GM12878 (cell line): ENCODE measurements around the gene SPA17. TPM values are rescaled to one million over a fixed set of nuclear protein-coding genes. Genes with fewer than 3 reads are reported as not detected.

Source experiments
- ATAC-seq: fragments of 200-7000 bp; cut with Tn5 transposase; 3 replicates; pipeline ENCODE4 v1.9.1; 2020; ENCODE audit warnings: mild to moderate bottlenecking, moderate library complexity
- BruUV-seq: library from RNA; stranded (reverse); fragments of 400-500 nt; replicated peaks from 2 replicates; lab custom pipeline; 2021; lab: Mats Ljungman, UMichigan
- CTCF ChIA-PET: fragments of 300-600 bp; sonication (Branson Sonifier 250); formaldehyde crosslinking; extraction: SDS; loops from one replicate; lab custom pipeline; 2021; ENCODE audit warnings: inconsistent platforms; lab: Yijun Ruan, JAX
- POLR2A ChIA-PET: fragments of 350-600 bp; formaldehyde crosslinking; extraction: SDS; loops from one replicate; lab custom pipeline; 2021; ENCODE audit warnings: inconsistent platforms; lab: Charles Lee
- RAD21 ChIA-PET: fragments of 300-600 bp; sonication (Branson Sonifier 250); formaldehyde crosslinking; loops from one replicate; lab custom pipeline; 2023; ENCODE audit warnings: antibody characterized with exemption; ENCODE audit not compliant: unreplicated experiment; lab: Charles Lee
- SMC1A ChIA-PET: fragments of 300-600 bp; sonication (Branson Sonifier 250); formaldehyde crosslinking; loops from one replicate; lab custom pipeline; 2023; ENCODE audit not compliant: unreplicated experiment, uncharacterized antibody; lab: Charles Lee
- DNase-seq: peaks from one replicate; pipeline ENCODE4 v3.0.0-alpha.2; 2011; ENCODE audit warnings: low read depth, low spot score
- FAIRE-seq: peaks from 3 replicates; lab custom pipeline; 2011; peaks lifted over from hg19 to GRCh38; lab: Jason Lieb, UNC
- H2AFZ ChIP-seq: 2 replicates; pipeline ENCODE4 v1.6.0; 2011; ENCODE audit warnings: low read depth, low read length, control low read depth; ENCODE audit not compliant: control insufficient read depth
- H3K27ac ChIP-seq: 2 replicates; pipeline ENCODE4 v1.5.1; 2011; ENCODE audit warnings: control low read depth; ENCODE audit not compliant: control insufficient read depth, insufficient read depth
- H3K27me3 ChIP-seq, 2 experiments: replicated peaks in 1 of 2; 2 replicates each; pipeline versions ENCODE4 v1.6.0 to v1.6.1; 2011; ENCODE audit warnings: low read length in 1 of 2; ENCODE audit not compliant: control insufficient read depth in 2 of 2, insufficient read depth in 2 of 2
- H3K36me3 ChIP-seq, 2 experiments: 2 replicates each; pipeline ENCODE4 v1.5.1; 2011; ENCODE audit warnings: low read length in 1 of 2; ENCODE audit not compliant: control insufficient read depth in 2 of 2, insufficient read depth in 2 of 2
- H3K4me1 ChIP-seq: 2 replicates; pipeline ENCODE4 v1.6.1; 2011; ENCODE audit warnings: mild to moderate bottlenecking, low read length, moderate library complexity, mixed read lengths; ENCODE audit not compliant: control insufficient read depth, insufficient read depth
- H3K4me2 ChIP-seq: 2 replicates; pipeline ENCODE4 v1.6.0; 2011; ENCODE audit warnings: control low read depth; ENCODE audit not compliant: control insufficient read depth, insufficient read depth
- H3K4me3 ChIP-seq: fragments of 200-600 bp; sonication (generic); 2 replicates; pipeline ENCODE4 v1.5.1; 2016
- H3K79me2 ChIP-seq: 2 replicates; pipeline ENCODE4 v1.6.0; 2011; ENCODE audit warnings: low read length; ENCODE audit not compliant: control insufficient read depth, insufficient read depth
- H3K9ac ChIP-seq: 2 replicates; pipeline ENCODE4 v1.8.0; 2011; ENCODE audit warnings: low read length, control low read depth, mixed read lengths; ENCODE audit not compliant: control insufficient read depth, insufficient read depth
- H3K9me3 ChIP-seq: replicated peaks from 3 replicates; pipeline ENCODE4 v1.5.1; 2011; ENCODE audit warnings: mild to moderate bottlenecking, low read length; ENCODE audit not compliant: control insufficient read depth, insufficient read depth
- H4K20me1 ChIP-seq: 2 replicates; pipeline ENCODE4 v1.6.0; 2011; ENCODE audit not compliant: control insufficient read depth, insufficient read depth
- PBX3 ChIP-seq: IDR thresholded peaks from 2 replicates; pipeline ENCODE4 v1.6.1; 2011; ENCODE audit warnings: mild to moderate bottlenecking, low read depth, low read length, moderate library complexity; ENCODE audit not compliant: insufficient replicate concordance
- RELA ChIP-seq: fragments of 450-650 bp; IDR thresholded peaks from 2 replicates; pipeline ENCODE4 v1.8.0; 2014; ENCODE audit warnings: borderline replicate concordance; ENCODE audit not compliant: partially characterized antibody
- ZBTB4 ChIP-seq: fragments of 450-650 bp; formaldehyde crosslinking; IDR thresholded peaks from 2 replicates; pipeline ENCODE4 v1.4.0; 2022; ENCODE audit warnings: mild to moderate bottlenecking, moderate library complexity
- ZNF384 ChIP-seq: IDR thresholded peaks from 2 replicates; pipeline ENCODE4 v1.6.1; 2012; ENCODE audit warnings: low read depth, mild to moderate bottlenecking, low read length, improper control_type of control experiment, borderline replicate concordance
- in situ Hi-C: fragments of 300-500 bp; cut with MboI; formaldehyde crosslinking; loops from 9 replicates; pipeline ENCODE4 v1.14.3; 2018; ENCODE audit warnings: mixed read lengths
- intact Hi-C: fragments of 100-400 bp; cut with micrococcal nuclease; formaldehyde crosslinking; loops from one replicate; pipeline ENCODE4 v1.14.2; 2022; ENCODE audit not compliant: unreplicated experiment
- polyA plus RNA-seq, 11 experiments: library from polyadenylated mRNA; depleted of rRNA in 4 of 11; unstranded in 6 of 11; stranded (reverse) in 5 of 11; fragments of >200 nt; fragmentation: Nextera tagmentation in 4 of 11; fragmentation: Illumina TruSeq in 1 of 11; extraction: Ambion mirVana in 4 of 11; extraction: Trizol in 1 of 11; gene quantifications; 1 replicate in 1 of 11; 2 replicates in 10 of 11; pipeline versions ENCODE4 v1.2.1 to v1.2.3, GENCODE V29; 2011 to 2016; ENCODE audit warnings: inconsistent platforms in 2 of 11, missing spikeins in 2 of 11, low read depth in 1 of 11
- total RNA-seq, 4 experiments: library from RNA; depleted of rRNA in 3 of 4; stranded (reverse); fragments of >200 nt in 3 of 4; fragmentation: Illumina TruSeq in 1 of 4; extraction: Trizol in 1 of 4; gene quantifications; 2 replicates each; pipeline versions ENCODE4 v1.2.1 to v1.2.3, GENCODE V29; 2013 to 2021

SPA17 gene
- total and polyA plus RNA-seq, 10 of the 15 experiments (the other 5 are each of a cell fraction or from before 2014, with no cell fraction given) = 2.9 to 13.2 (median 8.5) TPM

GRCh38 chr11:124661553-124661952 is 12.2 kb upstream of the SPA17 start:
- H3K27ac ChIP-seq = no peak overlapping the region
- H3K4me1 ChIP-seq = no peaks in the 10 kb centered on the region
- intact Hi-C loops = no loop called here
- H3K4me2 ChIP-seq = no peak overlapping the region
- ChIA-PET RAD21 (no interaction called here), SMC1A (interaction anchor here (1.1 to 1.2 kb wide), 2 partner anchors 17 to 39 kb away, joined by 3 to 5 read pairs; no protein-coding TSS in a partner anchor), CTCF (interaction anchor here (1.2 to 2.9 kb wide), 4 partner anchors 17 to 177 kb away, joined by 3 to 11 read pairs (median 6); no protein-coding TSS in a partner anchor), POLR2A (no interaction called here)
- no peak for FAIRE-seq
- H3K36me3 ChIP-seq = no peaks in the 10 kb centered on the region
- no peak overlapping the region for H3K9ac ChIP-seq
- no peaks in the 10 kb centered on the region for H3K27me3 ChIP-seq
- H4K20me1 ChIP-seq = no peaks in the 10 kb centered on the region
- H2AFZ ChIP-seq = no peak overlapping the region
- no TSS peak for BruUV-seq
- no peak for DNase-seq
- H3K79me2 ChIP-seq = no peaks in the 10 kb centered on the region
- no peaks in the 10 kb centered on the region for H3K9me3 ChIP-seq
- H3K4me3 ChIP-seq = no peak overlapping the region
- TF ChIP-seq ZNF384 (no peak), ZBTB4 (no peak), PBX3 (no peak), RELA (no peak)
- TF ChIP-seq, all 136 proteins: peak for 0
- no peak for ATAC-seq
- in situ Hi-C loops = no loop called here
